Bronchial epithelial cell (primary cell): ENCODE data around the gene BEX3. TPM values are rescaled to one million over a fixed set of nuclear protein-coding genes. Genes with fewer than 3 reads are reported as not detected.

ENCODE experiments used
- DNase-seq: peaks from one replicate; pipeline ENCODE4 v3.0.0-alpha.2; 2010; ENCODE audit warnings: low read depth
- FAIRE-seq: peaks from 2 replicates; lab custom pipeline; 2011; peaks lifted over from hg19 to GRCh38; lab: Jason Lieb, UNC
- H3K27me3 ChIP-seq: 2 replicates; pipeline ENCODE4 v1.5.1; 2011; ENCODE audit warnings: low read length; ENCODE audit not compliant: control insufficient read depth, insufficient read depth
- H3K36me3 ChIP-seq: 2 replicates; pipeline ENCODE4 v1.5.1; 2011; ENCODE audit warnings: low read length; ENCODE audit not compliant: control insufficient read depth, insufficient read depth
- H3K4me3 ChIP-seq: 2 replicates; pipeline ENCODE4 v1.5.1; 2011; ENCODE audit warnings: mild to moderate bottlenecking, low read depth, low read length, control low read depth
- total RNA-seq: library from RNA; depleted of rRNA; stranded (reverse); fragments of >200 nt; gene quantifications from 2 replicates; pipeline ENCODE4 v1.2.1, GENCODE V29; 2014
- TF ChIP-seq, protein P1 (sequence below): IDR thresholded peaks from 2 replicates; pipeline ENCODE4 v1.5.1; 2011; ENCODE audit warnings: mild to moderate bottlenecking, moderate library complexity, low read length, control low read depth, inconsistent platforms; ENCODE audit not compliant: insufficient read depth, severe bottlenecking

The BEX3 gene
- total RNA-seq, 1 donor from 2014 or later, result 94.8 TPM

DNA sequence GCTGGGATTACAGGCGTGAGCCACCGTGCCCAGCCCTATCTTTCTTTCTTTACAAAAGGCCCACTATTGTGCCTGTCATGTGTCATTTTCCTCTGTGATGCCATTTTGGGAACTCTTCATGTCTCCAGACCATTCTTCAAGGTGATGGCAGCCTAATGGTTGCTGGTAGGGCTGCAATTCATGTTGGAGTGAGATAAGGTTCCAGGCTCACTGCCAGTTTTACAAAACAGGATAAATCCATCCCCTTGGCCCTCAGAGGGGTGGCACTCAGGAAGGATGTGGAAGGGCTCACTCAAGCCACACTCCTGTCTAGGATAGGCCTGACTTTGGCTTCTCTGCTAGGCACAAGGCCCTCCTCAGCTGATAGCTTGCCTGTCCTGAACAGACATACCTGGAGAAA lies 16.2 kb upstream of the BEX3 start:
- no peak for DNase-seq
- no peak for FAIRE-seq
- H3K27me3 ChIP-seq, result no peaks in the 10 kb centered on the region
- no peaks in the 10 kb centered on the region for H3K36me3 ChIP-seq
- TF ChIP-seq, protein P1, sequence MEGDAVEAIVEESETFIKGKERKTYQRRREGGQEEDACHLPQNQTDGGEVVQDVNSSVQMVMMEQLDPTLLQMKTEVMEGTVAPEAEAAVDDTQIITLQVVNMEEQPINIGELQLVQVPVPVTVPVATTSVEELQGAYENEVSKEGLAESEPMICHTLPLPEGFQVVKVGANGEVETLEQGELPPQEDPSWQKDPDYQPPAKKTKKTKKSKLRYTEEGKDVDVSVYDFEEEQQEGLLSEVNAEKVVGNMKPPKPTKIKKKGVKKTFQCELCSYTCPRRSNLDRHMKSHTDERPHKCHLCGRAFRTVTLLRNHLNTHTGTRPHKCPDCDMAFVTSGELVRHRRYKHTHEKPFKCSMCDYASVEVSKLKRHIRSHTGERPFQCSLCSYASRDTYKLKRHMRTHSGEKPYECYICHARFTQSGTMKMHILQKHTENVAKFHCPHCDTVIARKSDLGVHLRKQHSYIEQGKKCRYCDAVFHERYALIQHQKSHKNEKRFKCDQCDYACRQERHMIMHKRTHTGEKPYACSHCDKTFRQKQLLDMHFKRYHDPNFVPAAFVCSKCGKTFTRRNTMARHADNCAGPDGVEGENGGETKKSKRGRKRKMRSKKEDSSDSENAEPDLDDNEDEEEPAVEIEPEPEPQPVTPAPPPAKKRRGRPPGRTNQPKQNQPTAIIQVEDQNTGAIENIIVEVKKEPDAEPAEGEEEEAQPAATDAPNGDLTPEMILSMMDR, result no peak
- H3K4me3 ChIP-seq, result no peak overlapping the region

DNA sequence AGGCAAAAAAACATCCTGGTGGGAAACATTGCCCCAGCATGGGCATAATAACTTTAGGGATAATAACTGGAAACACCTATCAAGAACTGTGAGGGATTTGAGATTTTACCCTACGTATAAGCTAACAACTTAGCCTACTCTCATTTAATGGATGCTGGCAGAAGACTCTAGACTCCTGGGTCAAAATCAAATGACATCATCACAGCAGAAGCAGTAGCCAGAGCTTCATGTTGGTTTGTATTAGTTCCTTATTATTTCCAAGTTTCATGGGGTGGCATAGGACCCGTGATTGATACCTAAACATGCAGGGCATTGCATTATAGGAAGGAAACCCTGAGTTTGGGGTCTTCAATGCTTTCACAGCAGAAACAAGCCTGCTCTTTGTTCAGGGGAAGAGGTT lies 15.4 kb upstream of the BEX3 start:
- FAIRE-seq (no peak), DNase-seq (no peak)
- Histone ChIP-seq H3K27me3 (no peaks in the 10 kb centered on the region), H3K4me3 (no peak overlapping the region), H3K36me3 (no peaks in the 10 kb centered on the region)
- TF ChIP-seq, protein P1, result no peak

DNA sequence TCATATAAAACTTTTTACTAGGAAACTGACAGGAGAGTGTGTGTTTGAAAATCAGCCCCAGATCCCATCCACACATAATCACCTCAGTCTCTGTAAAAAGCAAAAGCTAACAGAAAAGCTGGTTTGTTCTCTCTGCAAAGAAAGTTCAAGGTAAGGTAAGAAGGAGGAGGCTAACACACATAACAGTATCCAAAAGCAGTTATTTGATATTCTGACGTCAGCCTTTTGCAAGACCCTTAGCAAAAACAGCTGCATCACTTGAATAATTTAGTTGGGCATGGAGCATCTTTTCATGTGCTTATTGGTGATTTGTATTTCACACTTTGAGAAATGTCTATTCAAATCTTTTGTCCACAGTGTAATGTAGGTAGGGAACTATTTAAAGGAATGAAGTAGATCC lies 14.5 kb upstream of the BEX3 start:
- TF ChIP-seq, protein P1, result no peak
- DNase-seq (no peak), FAIRE-seq (no peak)
- Histone ChIP-seq H3K4me3 (no peak overlapping the region), H3K36me3 (no peaks in the 10 kb centered on the region), H3K27me3 (no peaks in the 10 kb centered on the region)

DNA sequence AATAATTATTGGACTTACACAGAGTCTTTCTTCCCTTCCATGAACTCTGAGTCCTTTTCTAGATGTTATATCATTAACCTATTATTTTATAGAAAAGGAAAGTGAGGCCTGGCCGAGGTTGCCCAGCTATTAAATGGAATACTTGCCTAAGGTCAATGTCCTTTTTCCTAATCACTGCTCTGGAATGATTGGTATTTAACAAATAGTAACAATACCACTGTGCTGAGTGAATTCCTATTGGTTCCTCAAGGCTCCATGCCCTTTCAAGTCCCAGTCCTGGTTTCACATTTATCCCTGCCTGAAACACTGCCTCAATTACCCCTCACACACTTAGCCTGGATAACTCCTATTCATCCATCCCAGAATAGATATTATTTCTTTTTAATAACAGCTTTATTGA lies 13.9 kb upstream of the BEX3 start:
- no peaks in the 10 kb centered on the region for H3K36me3 ChIP-seq
- peak; percentile 54 for DNase-seq
- FAIRE-seq, result no peak

DNA sequence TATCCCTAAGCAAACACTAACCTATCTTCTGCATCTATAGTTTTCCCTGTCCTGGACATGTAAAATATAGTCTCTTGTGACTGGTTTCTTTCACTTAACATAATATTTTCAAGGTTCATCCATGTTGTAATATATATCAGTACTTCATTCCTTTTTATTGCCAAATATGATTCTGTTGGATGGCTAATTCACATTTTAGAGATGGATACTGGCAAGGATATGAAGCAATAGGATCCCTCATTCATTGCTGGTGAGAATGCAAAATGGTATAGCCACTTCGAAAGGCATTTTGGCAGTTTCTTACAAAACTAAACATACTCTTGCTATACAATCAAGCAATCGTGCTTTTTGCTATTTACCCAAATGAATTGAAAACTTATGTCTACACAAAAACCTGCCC lies 13.3 kb upstream of the BEX3 start:
- no peak for DNase-seq
- H3K27me3 ChIP-seq, result no peaks in the 10 kb centered on the region
- no peak overlapping the region for H3K4me3 ChIP-seq
- FAIRE-seq, result no peak
- no peaks in the 10 kb centered on the region for H3K36me3 ChIP-seq
- TF ChIP-seq, protein P1, result no peak

More for the DNA sequence above, 13.9 kb upstream of the BEX3 start:
- H3K27me3 ChIP-seq, result no peaks in the 10 kb centered on the region
- H3K4me3 ChIP-seq, result no peak overlapping the region
- TF ChIP-seq, protein P1, result no peak

DNA sequence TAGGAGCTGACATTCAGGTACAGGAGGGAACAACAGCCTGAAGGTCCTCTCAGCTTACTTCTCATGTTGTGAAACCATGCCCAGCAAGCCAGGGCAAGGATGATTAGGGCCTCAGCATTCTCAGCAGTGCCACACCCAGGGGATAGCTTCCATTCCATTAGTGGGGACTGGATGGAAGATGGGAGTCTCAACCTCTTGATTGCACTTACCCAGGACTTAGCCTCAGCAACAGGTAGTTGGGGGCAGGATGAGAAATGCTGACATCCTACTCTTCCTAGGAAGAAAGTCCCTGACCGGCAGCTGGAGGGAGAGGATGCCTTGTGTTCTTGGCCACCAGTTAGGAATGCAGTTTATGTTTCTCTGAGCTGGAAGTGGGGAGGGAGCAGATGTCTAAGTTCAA lies 8.8 kb upstream of the BEX3 start:
- TF ChIP-seq, protein P1, result no peak
- Histone ChIP-seq H3K27me3 (no peaks in the 10 kb centered on the region), H3K4me3 (no peak overlapping the region), H3K36me3 (no peaks in the 10 kb centered on the region)
- FAIRE-seq, result no peak
- DNase-seq, result peak; percentile 65
